Smooth muscle cell of the brain vasculature (primary cell): ENCODE results near the gene GNMT.
"Not testable (repeated sequence)": the region's sequence is repeated elsewhere in the genome, so short reads cannot be mapped to it uniquely, and the experiment has no call there.

Source experiments
- DNase-seq: peaks from one replicate; pipeline ENCODE4 v3.0.0-alpha.2; 2012; ENCODE audit warnings: low read depth, low spot score

GNMT gene

GRCh38 chr6:42974919-42975505, 14.5 kb downstream of the GNMT start:
- no peak for DNase-seq

- no peak for DNase-seq
Observed at GRCh38 chr6:42978487-42978838, 17.9 kb downstream of the GNMT start.

GRCh38 chr6:42978839-42979522, 18.4 kb downstream of the GNMT start, which contains the start of gene PEX6:
Gene PEX6, minus strand, starts transcription at chr6:42979181. Its CDS starts 31 bp downstream, at chr6:42979150.
- DNase-seq, result no peak

- no peak for DNase-seq
Observed at GRCh38 chr6:42979523-42980177, 19.1 kb downstream of the GNMT start.

GRCh38 chr6:42981836-42982235, 21.3 kb downstream of the GNMT start:
- no peak for DNase-seq

- DNase-seq, result peak; percentile 98
Observed at GRCh38 chr6:42984001-42984923, 23.7 kb downstream of the GNMT start, which contains the start of gene PPP2R5D. Gene PPP2R5D, plus strand, starts transcription at chr6:42984570. Its CDS starts 108 bp downstream, at chr6:42984678.

- no peak for DNase-seq
Observed at GRCh38 chr6:42984924-42985475, 24.4 kb downstream of the GNMT start.

GRCh38 chr6:42987533-42988451, 27.2 kb downstream of the GNMT start:
- no peak for DNase-seq

GRCh38 chr6:42988486-42989020, 28.0 kb downstream of the GNMT start:
- DNase-seq, result no peak

GRCh38 chr6:42989923-42990322, 29.4 kb downstream of the GNMT start:
- DNase-seq, result no peak

GRCh38 chr6:42993445-42993844, 32.9 kb downstream of the GNMT start:
- DNase-seq, result no peak

- DNase-seq, result no peak
Observed at GRCh38 chr6:42996513-42996912, 36.0 kb downstream of the GNMT start.

GRCh38 chr6:42998205-42998604, 37.7 kb downstream of the GNMT start:
- not testable (repeated sequence) for DNase-seq

GRCh38 chr6:43001843-43002242, 41.3 kb downstream of the GNMT start:
- no peak for DNase-seq

- DNase-seq, result no peak
Observed at GRCh38 chr6:43005844-43006243, 45.3 kb downstream of the GNMT start.

- no peak for DNase-seq
Observed at GRCh38 chr6:43006251-43006650, 45.7 kb downstream of the GNMT start.

- DNase-seq, result no peak
Observed at GRCh38 chr6:43007126-43007525, 46.6 kb downstream of the GNMT start.

- DNase-seq, result no peak
Observed at GRCh38 chr6:43009124-43009523, 48.6 kb downstream of the GNMT start.

- DNase-seq, result no peak
Observed at GRCh38 chr6:43011207-43011606, 50.7 kb downstream of the GNMT start.

GRCh38 chr6:43012364-43012763, 51.8 kb downstream of the GNMT start:
- DNase-seq, result no peak
